RWPE2 (cell line): ENCODE data around the gene TRAPPC6A.

Experiments
- ATAC-seq: fragments of 200-7000 bp; cut with Tn5 transposase; 3 replicates; pipeline ENCODE4 v1.9.1; 2021; ENCODE audit warnings: low read depth
- DNase-seq: peaks from one replicate; pipeline ENCODE4 v3.0.0-alpha.2; 2020; ENCODE audit warnings: low spot score
- H3K27ac ChIP-seq: fragments of 450-650 bp; 2 replicates; pipeline ENCODE4 v1.5.1; 2017; ENCODE audit warnings: mild to moderate bottlenecking; ENCODE audit not compliant: poor library complexity, severe bottlenecking
- H3K27me3 ChIP-seq: fragments of 250-450 bp; sonication (Bioruptor Pico); 2 replicates; pipeline ENCODE4 v1.5.1; 2021; ENCODE audit warnings: mild to moderate bottlenecking, moderate library complexity; ENCODE audit not compliant: insufficient read depth, poor library complexity, severe bottlenecking
- H3K36me3 ChIP-seq: fragments of 250-450 bp; sonication (Bioruptor Pico); 2 replicates; pipeline ENCODE4 v1.5.1; 2020; ENCODE audit warnings: low read depth, mild to moderate bottlenecking, moderate library complexity
- H3K4me1 ChIP-seq: fragments of 250-450 bp; sonication (Bioruptor Pico); 2 replicates; pipeline ENCODE4 v1.5.1; 2021; ENCODE audit warnings: mild to moderate bottlenecking, moderate library complexity; ENCODE audit not compliant: insufficient read depth, poor library complexity, severe bottlenecking
- H3K4me3 ChIP-seq: fragments of 250-450 bp; sonication (Bioruptor Pico); 2 replicates; pipeline ENCODE4 v1.5.1; 2021; ENCODE audit warnings: mild to moderate bottlenecking, moderate library complexity; ENCODE audit not compliant: severe bottlenecking
- H3K9me3 ChIP-seq: fragments of 250-450 bp; sonication (Bioruptor Pico); 2 replicates; pipeline ENCODE4 v1.5.1; 2021; ENCODE audit warnings: mild to moderate bottlenecking, moderate library complexity; ENCODE audit not compliant: severe bottlenecking
- CTCF ChIP-seq: fragments of 450-650 bp; IDR thresholded peaks from one replicate; pipeline ENCODE4 v1.5.1; 2017; ENCODE audit warnings: mild to moderate bottlenecking, moderate library complexity; ENCODE audit not compliant: poor library complexity, severe bottlenecking

The TRAPPC6A gene

GRCh38 chr19:45138303-45138751 lies 39.7 kb downstream of the TRAPPC6A start:
- DNase-seq = no peak
- Histone ChIP-seq H3K27ac (no peak overlapping the region), H3K4me1 (no peaks in the 10 kb centered on the region), H3K27me3 (no peaks in the 10 kb centered on the region), H3K9me3 (no peaks in the 10 kb centered on the region), H3K4me3 (no peak overlapping the region), H3K36me3 (0 out of 2 replicates have a peak, but pooled peaks cover 6% of the 10 kb centered on the region)
- no peak for ATAC-seq
- TF ChIP-seq CTCF = no peak

- no peak overlapping the region for H3K27ac ChIP-seq
- H3K9me3 ChIP-seq = no peaks in the 10 kb centered on the region
- H3K4me1 ChIP-seq = no peaks in the 10 kb centered on the region
- H3K4me3 ChIP-seq = no peak overlapping the region
- no peak for TF ChIP-seq CTCF
- 0 out of 2 replicates have a peak, but pooled peaks cover 1% of the 10 kb centered on the region for H3K36me3 ChIP-seq
- ATAC-seq = no peak
- DNase-seq = no peak
- no peaks in the 10 kb centered on the region for H3K27me3 ChIP-seq
Observed at GRCh38 chr19:45137179-45137761, 40.8 kb downstream of the TRAPPC6A start.

GRCh38 chr19:45136507-45137178 lies 41.4 kb downstream of the TRAPPC6A start:
- ATAC-seq = no peak
- no peak for DNase-seq
- Histone ChIP-seq H3K9me3 (no peaks in the 10 kb centered on the region), H3K27ac (no peak overlapping the region), H3K36me3 (no peaks in the 10 kb centered on the region), H3K4me3 (no peak overlapping the region), H3K27me3 (no peaks in the 10 kb centered on the region), H3K4me1 (no peaks in the 10 kb centered on the region)
- TF ChIP-seq CTCF = no peak

- Histone ChIP-seq H3K36me3 (no peaks in the 10 kb centered on the region), H3K4me1 (no peaks in the 10 kb centered on the region), H3K9me3 (no peaks in the 10 kb centered on the region), H3K27me3 (no peaks in the 10 kb centered on the region), H3K27ac (no peak overlapping the region), H3K4me3 (no peak overlapping the region)
- no peak for ATAC-seq
- no peak for DNase-seq
- TF ChIP-seq CTCF = no peak
Observed at GRCh38 chr19:45135176-45135885, 42.7 kb downstream of the TRAPPC6A start.

- Histone ChIP-seq H3K36me3 (no peaks in the 10 kb centered on the region), H3K9me3 (no peaks in the 10 kb centered on the region), H3K4me3 (no peak overlapping the region), H3K27me3 (no peaks in the 10 kb centered on the region), H3K27ac (no peak overlapping the region), H3K4me1 (no peaks in the 10 kb centered on the region)
- no peak for TF ChIP-seq CTCF
- ATAC-seq = no peak
- no peak for DNase-seq
Observed at GRCh38 chr19:45133661-45134060, 44.4 kb downstream of the TRAPPC6A start.
